GM18858 (cell line): ENCODE measurements around the gene TUBGCP6.

Experiments used
- ATAC-seq: cut with Tn5 transposase; IDR thresholded peaks from one replicate; pipeline ENCODE4 v1.9.1; 2021; ENCODE audit not compliant: unreplicated experiment

The TUBGCP6 gene

DNA sequence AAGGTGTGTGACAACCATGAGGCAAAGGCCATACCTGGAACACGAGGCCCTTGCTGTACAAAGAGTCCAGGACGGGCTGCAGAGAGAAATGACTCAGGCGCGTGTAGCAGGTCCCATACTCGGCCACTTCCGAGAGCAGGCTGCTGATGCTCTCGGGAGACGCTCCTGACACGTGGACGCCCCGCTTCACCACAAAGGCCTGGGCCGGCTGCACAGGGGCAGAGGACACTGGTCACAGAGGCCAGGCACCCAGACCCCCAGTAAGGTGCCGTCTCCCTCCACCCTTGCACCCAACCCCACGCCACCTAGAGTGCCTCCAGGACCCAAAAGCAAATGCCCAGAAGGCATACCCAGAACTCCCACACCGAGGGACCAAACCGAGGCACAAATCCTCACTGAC, 15.5 kb downstream of the TUBGCP6 start:
- no peak for ATAC-seq

DNA sequence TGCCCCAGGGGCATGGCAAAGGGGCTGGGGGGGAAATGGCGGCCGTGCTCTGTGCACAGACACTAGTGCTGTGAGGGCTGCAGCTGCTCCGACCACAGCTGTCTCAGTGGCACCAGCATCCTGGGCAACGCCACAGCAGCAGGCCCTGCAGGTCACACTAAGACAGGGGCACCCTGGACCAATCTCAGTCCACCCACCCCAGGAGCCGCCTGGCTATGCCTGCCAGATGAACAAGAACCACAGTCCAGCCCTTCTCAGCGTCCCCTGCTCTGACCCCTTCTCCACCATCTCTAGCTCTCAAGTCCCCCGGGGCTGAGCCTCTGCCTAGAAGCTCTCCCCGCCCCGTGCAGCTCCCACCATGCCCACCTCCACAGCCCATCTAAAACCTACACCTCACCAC, 16.5 kb downstream of the TUBGCP6 start:
- no peak for ATAC-seq

DNA sequence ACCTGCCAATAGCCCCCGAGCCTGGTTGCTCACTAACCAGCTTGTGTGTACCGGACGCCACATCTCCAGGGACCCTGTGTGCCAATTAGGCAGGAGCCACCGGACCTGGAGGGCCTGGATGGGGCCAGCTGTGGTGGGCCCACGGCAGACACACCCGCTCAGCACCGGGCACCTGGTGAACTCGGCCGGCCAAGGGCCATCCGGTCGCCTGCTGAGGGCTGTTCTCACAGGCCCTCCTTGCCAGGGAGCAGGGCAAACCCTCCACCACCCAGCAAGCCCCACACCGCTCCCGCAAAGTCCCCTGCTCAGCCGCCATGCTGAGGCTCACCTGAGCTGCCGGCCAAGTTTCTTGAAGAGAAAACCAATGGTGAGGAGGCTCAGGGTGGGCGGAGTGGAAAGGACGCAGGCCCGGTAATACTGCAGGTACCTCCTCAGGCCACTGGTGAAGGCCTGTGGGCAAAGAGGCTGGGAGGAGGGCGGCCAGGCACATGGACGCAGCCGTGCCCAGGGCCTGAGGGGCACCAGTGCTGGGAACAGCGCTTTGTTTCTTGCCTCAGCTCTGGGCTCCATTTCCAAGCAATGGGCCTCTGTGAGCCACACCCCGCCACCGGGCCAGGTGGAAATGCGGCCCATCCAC, 17.1 kb downstream of the TUBGCP6 start:
- ATAC-seq, result no peak

DNA sequence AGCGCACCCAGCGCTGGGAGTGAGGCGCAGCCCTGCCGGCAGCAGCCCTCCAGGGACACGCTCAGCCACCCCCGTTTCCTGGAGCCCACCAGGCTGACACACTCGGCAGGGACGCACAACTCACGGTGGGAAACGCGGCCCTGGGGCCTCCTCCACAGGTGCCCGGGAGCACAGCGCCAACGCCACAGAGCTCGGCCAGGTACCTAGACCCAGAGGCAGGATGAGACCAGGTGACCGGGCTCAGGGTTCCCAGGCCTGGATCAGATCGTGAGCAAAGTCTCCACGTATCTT, 18.0 kb downstream of the TUBGCP6 start:
- ATAC-seq, result no peak

DNA sequence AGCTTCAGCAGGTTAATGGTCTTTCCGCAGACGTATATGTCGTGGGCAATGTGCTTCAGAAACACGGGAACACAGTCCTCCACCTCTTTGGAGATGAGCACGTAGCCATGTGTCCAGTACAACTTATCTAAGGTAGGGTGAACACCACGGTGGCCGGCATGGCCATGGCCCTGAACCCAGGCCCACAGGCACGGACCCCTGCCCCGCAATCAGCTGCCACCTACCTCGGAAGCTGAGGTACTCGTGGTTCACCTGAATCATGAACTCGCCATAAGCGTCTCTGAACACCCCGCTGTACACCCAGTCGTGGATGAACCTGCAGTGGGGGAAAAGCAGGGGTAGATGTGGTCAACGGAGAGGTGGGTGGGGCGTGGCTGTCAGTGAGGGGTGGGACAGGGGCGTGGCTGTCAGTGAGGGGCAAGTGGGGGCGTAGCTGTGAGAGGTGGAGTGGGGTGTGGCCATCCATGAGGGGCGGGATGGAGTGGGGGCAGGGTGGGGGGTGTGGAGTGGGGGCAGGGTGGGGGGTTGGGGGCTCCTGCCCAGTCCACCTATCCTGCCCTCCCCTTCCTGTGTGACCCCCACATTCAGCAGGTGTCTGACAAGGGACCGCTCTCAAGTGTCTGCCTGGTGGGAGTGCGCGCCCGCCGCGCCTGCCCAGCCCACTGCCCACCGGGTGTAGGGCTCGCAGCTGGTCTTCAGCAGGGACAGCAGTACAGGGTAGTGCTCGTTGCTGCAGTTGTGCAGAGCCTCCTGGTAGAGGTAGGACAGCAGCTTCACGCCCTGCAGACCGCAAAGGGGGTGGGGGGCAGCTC, 18.6 kb downstream of the TUBGCP6 start:
- no peak for ATAC-seq

DNA sequence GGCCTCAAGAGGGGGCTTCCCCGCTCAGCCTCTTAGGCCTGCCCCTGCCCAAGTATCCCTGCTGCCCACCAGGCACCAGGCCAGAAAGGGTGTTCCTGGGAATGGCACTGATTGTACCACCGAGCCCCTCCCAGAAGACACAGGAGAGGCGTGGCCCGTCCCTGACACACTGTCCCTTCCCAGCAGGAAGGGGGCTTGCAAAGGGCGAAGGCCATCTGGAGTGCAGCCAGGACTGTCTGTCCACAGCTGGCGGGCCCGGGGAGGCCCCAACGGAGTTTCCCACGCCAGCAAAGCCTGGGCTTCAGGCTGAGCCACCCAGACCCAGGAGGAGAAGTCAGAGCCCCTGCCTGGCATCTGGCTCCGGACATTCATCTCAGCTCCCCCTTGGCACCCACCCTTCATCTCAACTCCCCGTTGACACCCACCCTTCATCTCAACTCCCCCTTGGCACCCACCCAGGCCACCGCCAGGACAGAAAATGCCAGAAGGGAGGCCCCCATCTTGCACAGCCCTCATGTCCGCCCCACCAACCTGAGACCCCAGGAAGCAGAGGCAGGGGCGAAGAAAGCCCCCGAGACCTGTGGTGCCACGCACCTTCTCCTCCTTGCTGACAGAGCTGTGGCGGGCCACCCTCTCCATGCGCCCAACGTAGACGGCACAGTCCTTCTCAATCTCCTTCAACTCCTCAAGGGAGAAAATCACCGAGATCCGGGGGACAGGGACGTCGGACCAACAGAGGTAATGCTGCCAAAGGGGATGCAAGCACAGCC, 19.4 kb downstream of the TUBGCP6 start:
- no peak for ATAC-seq

DNA sequence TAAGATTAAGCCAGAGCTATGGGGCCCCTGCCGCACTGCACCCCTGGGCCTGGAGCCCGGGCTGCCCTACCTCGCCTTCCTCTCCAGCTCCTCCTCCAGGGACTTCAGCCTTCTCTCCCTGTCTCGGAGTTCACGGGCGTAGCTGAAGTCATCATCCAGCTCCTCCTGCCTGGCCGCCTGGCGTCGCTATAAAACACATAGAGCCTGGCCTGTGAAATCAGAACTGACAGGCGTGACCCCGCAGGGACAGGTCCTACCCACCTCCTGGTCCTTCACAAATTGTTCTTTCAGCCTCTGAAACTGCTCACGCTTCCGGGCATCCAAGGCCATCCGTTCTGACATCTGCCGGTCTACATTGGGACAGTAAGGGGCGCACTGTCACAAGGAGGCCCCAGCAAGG, 20.8 kb downstream of the TUBGCP6 start:
- ATAC-seq, result no peak

DNA sequence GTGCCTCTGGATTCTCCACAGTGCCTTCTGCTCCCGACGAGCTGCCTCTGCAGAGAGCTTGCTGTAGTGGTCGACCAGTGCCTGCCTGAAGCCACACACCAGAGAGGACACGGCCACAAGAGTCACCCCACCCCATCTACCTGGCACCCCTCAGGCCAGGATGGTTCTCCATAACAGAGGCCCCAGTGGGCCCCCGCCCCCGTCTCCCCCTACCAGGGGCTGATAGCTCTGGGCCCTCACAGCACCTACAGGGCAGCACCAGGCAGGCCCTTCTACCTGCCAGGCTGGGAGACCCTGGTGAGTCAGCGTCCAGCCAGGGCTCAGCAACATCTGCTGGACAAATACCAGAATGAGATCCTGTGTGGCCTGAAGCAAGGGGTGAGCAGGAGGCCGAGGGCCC, 22.3 kb downstream of the TUBGCP6 start:
- no peak for ATAC-seq

DNA sequence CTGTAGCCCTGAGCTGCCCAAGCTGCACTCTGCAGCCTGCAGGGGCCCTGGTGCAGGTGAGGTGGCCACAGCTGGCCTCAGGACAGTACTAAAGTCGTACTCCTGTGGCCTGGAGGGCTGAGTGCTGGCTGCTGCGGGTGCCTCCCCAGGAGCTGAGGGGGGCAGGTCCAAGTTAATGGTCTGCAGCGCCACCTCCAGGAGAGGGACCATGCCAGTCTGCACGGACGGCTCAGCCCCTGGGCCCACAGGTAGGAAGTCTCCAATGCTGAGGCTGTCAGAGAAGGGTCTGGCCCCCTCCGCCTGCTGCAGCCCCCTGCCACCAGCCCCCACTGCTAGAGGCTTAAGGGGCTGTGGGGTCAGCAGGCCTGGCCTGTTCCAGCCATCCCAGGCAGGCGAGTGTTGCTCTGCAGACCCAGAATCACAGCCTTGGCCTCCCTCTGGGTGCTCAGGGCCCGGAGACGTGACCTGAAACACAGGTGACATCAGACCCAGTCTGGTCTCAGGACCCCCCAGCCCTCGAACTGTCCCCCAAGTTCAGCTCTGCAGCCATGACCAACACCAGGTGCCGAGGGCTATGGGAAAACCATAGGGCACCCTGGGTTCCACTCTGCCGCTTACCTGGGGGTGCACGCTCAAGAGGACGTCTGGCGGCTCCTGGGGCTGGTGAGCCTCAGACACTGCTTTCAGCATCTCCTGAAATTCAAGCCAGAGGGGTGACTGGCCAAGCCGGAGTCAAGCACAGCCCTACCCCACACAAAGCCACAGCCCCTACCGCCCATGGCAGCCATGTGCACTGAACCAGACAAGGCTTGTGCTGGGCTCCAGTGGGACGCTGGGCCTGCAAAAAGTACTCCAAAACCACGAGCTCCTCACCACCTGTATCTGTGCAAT, 23.2 kb downstream of the TUBGCP6 start:
- no peak for ATAC-seq

DNA sequence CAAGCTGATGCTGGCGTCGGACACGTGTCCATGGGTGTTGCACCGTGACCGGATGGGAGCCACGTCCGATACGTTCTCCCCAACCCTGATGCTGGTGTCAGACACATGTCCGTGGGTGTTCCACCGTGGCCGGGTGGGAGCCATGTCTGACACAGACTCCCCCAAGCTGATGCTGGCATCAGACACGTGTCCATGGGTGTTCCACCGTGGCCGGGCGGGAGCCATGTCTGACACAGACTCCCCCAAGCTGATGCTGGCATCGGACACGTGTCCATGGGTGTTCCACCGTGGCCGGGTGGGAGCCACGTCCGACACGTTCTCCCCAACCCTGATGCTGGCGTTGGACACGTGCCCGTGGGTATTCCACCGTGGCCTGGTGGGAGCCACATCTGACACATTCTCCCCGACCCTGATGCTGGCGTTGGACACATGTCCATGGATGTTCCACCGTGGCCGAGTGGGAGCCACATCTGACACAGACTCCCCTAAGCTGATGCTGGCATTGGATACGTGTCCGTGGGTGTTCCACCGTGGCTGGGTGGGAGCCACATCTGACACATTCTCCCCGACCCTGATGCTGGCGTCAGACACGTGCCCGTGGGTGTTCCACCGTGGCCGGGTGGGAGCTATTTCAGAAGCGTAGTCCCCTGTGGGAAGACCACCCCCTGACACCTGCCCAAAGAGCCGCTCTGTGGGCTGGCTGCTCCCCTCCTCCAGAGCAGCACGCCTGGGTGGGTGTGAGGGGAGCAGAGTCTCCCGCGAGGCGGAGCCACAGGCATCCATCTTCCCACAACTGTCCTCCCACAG, 24.0 kb downstream of the TUBGCP6 start:
- no peak for ATAC-seq

DNA sequence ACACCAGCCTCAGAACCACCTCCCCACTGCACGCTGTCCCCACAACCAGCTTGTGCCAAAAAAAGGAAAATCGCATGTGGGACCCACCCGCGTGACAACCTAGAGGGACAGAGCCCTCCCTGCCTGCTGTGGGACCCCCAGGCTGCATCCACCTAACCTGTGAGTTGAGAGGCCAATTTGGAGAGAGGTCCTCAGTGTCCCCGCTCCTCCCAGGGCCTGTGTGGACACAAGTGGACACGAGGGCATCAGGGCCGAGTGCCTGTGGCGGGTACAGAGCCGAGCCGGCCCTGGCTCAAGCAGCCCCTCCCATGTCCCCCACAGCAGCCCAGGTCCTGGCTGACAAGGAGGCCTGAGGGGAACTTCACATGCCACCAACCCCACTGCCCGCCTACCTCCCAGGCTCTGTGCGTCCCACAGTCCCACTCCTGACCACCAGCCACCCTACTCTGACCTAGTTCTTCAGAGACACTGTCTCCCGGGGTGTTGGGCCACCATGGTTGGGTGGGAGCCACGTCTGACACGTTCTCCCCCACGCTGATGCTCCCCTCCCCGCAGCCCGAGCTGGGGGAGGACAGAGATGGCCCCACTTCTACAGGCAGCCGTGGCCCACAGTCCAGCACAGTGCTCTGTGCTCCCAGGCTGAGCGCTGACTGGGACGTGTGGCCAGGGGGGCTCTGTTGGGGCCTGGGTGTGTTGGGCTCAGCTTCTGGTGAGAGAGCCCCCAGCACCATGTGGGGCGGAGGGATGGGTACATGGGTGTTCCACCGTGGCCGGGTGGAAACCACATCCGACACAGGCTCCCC, 24.8 kb downstream of the TUBGCP6 start:
- no peak for ATAC-seq

DNA sequence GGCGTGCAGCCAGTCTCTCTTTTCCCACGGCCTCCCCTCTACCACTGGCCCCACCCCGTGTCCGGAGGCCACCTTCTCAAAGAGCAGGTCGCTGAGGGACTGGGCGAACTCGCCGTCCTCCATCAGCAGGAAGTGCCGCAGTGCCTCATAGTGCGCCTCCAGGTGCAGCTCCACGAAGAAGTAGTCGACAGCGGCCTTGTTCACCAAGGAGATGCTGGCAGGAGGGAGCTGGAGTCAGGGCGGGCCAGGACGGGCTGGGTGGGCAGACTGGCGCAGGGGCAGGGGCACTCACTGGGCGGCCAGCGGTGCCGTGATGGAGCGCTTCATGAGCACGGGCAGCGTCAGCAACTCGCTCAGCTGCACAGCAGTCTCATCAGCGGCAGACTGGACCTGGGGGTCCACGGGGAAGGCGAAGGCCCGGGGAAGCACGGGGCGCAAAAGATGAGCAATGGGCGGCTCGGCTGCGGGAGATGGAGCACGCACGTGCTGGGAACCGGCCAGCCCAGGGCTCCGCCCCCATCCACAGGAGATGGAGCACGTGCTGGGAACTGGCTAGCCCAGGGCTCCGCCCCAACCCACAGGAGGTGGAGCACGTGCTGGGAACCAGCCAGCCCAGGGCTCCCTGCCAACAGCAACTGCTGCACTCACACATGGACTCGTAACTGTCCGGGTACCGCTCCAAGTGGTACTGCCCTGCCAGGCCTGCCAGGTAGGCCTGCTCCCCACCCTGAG, 25.7 kb downstream of the TUBGCP6 start:
- no peak for ATAC-seq

DNA sequence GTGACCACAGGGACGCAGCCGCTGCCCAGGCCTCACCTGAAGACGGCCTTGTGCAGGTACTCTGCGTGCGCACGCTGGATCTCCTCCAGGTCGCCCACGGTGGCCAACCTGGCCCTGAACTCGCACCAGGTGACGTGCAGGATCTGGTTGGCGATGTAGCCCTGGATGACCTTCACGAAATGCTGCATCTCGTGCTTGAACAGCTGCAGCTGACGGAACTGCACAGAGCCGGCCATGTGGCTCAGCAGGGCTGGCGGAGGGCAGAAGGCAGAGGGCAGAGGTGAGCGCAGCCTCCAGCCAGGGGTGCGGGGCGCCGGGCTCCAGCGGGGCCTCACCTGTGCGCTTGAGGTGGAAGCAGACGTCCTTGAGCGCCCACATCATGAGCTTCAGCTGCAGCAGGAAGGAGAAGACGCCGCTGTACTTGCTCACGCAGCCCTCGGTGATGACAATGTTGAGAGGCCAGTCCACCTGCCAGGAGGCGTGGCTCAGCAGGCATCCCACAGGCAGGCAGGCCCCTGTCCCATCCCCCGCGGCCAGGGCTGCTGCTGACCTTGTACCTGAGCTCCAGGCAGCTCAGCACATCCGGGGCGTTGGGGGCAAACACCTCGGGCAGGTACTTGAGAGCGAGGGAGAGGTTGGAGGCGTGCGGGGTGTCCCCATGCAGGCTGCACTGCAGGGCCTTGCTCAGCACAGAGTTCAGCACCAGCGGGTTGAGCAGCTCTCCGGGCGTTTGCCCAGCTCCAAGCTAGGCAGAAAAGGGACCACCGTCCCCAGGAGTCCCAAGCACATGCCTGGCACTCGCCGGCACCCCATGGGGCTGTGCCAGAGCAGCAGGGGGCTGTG, 26.4 kb downstream of the TUBGCP6 start:
- ATAC-seq, result no peak

DNA sequence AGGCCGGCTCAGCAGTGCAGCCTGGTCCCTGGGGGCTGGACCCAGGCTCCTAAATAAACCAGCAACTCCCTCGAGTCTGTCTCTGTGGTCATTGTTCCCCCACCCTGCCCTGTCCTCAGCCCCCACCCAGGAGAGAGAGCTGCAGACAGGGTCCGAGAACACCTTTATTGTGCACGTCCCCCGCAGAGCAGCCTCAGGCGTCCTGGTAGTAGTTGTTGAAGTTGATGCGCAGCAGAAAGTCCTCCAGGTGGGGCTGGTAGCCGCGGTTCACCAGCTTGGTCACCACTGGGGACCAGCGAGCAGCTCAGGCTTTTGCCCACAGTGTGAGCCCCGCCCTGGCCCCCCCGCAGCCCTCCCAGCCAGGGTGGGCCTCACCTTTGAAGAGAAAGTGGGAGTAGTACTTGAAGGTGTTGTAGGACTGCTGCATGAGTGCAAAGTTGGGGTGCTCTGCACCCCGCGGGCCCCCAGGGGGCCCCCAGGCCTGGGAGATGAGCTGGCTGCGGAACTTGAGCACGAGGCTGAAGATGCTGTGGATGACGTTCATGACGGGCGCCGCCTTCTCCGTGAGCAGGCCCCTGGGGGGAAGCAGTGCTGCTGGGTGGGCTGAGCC, 27.2 kb downstream of the TUBGCP6 start:
- ATAC-seq, result no peak

DNA sequence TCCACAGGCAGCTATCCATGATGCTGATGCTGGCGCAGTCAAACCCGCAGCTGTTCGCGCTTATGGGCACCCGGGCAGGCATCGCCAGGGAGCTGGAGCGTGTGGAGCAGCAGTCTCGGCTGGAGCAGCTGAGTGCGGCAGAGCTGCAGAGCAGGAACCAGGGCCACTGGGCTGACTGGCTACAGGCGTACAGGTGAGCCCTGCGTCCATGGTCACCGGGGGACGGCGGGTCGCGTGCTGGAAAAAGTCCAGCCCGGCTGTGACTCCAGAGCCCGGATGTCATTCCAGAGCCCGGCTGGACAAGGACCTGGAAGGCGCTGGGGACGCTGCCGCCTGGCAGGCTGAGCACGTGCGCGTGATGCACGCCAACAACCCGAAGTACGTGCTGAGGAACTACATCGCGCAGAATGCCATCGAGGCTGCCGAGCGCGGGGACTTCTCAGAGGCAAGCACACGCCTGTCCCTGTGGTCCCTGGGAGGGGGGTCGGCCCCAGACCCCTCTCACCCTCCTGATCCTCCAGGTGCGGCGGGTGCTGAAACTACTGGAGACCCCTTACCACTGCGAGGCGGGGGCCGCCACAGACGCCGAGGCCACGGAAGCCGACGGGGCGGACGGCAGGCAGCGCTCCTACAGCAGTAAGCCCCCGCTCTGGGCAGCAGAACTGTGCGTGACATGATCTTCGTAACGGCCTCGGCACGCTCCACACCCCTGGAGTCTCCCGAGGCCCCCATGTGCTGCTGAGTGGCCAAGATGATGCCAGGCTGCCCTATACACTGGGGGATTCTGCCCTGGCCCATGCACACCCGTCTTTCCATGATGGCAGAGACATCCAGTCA, 27.9 kb downstream of the TUBGCP6 start:
- ATAC-seq, result no peak

DNA sequence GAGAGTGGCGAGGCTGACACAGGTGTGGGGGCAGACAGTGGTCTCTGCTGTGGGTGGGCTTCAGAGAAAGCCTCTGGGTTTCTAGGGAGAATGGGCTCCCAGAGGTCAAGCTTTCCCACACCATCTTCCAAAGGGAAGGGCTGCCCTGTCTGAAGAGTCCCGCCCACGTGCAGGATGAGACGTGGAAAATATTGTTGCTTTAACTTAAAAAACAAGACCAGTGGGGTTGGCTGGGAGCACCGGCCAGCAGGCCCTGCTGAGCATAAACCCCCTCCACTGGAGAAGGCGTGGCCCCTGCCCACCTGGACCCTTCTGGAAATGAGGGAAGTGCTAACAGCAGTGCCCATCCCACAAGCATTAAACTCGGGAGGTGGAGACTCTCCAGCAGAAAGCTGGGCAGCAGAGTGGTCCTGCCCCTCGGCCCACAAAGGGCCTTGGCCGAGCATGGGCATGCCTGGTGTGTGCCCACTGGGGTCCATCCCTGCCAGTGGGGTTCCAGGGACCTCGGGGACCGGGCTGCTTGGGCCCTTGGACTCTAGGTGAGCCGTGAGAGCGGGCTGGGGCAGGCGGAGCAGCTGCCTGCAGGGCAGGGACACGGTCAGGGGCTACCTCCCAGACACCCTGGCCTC, 28.7 kb downstream of the TUBGCP6 start:
- ATAC-seq, result no peak
